ENCODE measurements around the gene TMPRSS5.
"Not testable (repeated sequence)": the region's sequence is repeated elsewhere in the genome, so short reads cannot be mapped to it uniquely, and the experiment has no call there.

TMPRSS5 gene

GRCh38 chr11:113705871-113706655, at the start of gene TMPRSS5:
TMPRSS5 (minus strand) TSS chr11:113706308; CDS start chr11:113706224, 84 bp downstream.
- no peak for DNase-seq

- no peak for DNase-seq
These were observed 46.8 kb upstream of the TMPRSS5 start for GRCh38 chr11:113752932-113753331.

- DNase-seq, result no peak
These were observed 30.2 kb upstream of the TMPRSS5 start for GRCh38 chr11:113736323-113736722.

- DNase-seq, result no peak
These were observed 26.0 kb upstream of the TMPRSS5 start for GRCh38 chr11:113732092-113732491.

GRCh38 chr11:113730887-113731726, 25.0 kb upstream of the TMPRSS5 start:
- DNase-seq, result peak; percentile 62

- no peak for DNase-seq
These were observed 23.3 kb upstream of the TMPRSS5 start for GRCh38 chr11:113729456-113729855.

GRCh38 chr11:113728814-113729213, 22.7 kb upstream of the TMPRSS5 start:
- DNase-seq, result no peak

GRCh38 chr11:113725913-113726312, 19.8 kb upstream of the TMPRSS5 start:
- no peak for DNase-seq

- no peak for DNase-seq
These were observed 19.3 kb upstream of the TMPRSS5 start for GRCh38 chr11:113725407-113725806.

GRCh38 chr11:113724778-113725177, 18.7 kb upstream of the TMPRSS5 start:
- no peak for DNase-seq

- DNase-seq, result no peak
These were observed 17.7 kb upstream of the TMPRSS5 start for GRCh38 chr11:113723787-113724186.

GRCh38 chr11:113722934-113723333, 16.8 kb upstream of the TMPRSS5 start:
- no peak for DNase-seq

- DNase-seq, result no peak
These were observed 16.1 kb upstream of the TMPRSS5 start for GRCh38 chr11:113722221-113722620.

- no peak for DNase-seq
These were observed 15.5 kb upstream of the TMPRSS5 start for GRCh38 chr11:113721462-113722066.

GRCh38 chr11:113720478-113720877, 14.4 kb upstream of the TMPRSS5 start:
- DNase-seq, result not testable (repeated sequence)

GRCh38 chr11:113715882-113716625, 9.9 kb upstream of the TMPRSS5 start:
- DNase-seq, result no peak

GRCh38 chr11:113715273-113715672, 9.2 kb upstream of the TMPRSS5 start:
- DNase-seq, result no peak

GRCh38 chr11:113710989-113711388, 4.9 kb upstream of the TMPRSS5 start:
- no peak for DNase-seq

GRCh38 chr11:113703551-113703950, 2.6 kb downstream of the TMPRSS5 start:
- DNase-seq, result not testable (repeated sequence)

GRCh38 chr11:113701491-113701890, 4.6 kb downstream of the TMPRSS5 start:
- DNase-seq, result no peak

GRCh38 chr11:113698515-113698914, 7.6 kb downstream of the TMPRSS5 start:
- DNase-seq, result no peak

- DNase-seq, result no peak
These were observed 8.2 kb downstream of the TMPRSS5 start for GRCh38 chr11:113697756-113698407.

Measured in NCI-H345 (cell line).